ENCODE results near the gene BRF1.

BRF1 gene

GRCh38 chr14:105176513-105176912 is 124.3 kb downstream of the BRF1 start:
- H3K4me3 ChIP-seq (replicated peaks in 1 of 2; ENCODE audit: low read depth in 2 of 2, low read length in 2 of 2) = no peak overlapping the region
- DNase-seq (ENCODE audit: low read depth in 2 of 2) = no peak
- TF ChIP-seq CTCF (IDR thresholded peaks at IDR 0.05; ENCODE audit: low read depth, low read length) = no peak

- DNase-seq (ENCODE audit: low read depth in 2 of 2) = no peak
- no peak overlapping the region for H3K4me3 ChIP-seq (replicated peaks in 1 of 2; ENCODE audit: low read depth in 2 of 2, low read length in 2 of 2)
- no peak for TF ChIP-seq CTCF (IDR thresholded peaks at IDR 0.05; ENCODE audit: low read depth, low read length)
Measured at GRCh38 chr14:105173901-105174894, 126.6 kb downstream of the BRF1 start.

- TF ChIP-seq CTCF (IDR thresholded peaks at IDR 0.05; ENCODE audit: low read depth, low read length) = no peak
- H3K4me3 ChIP-seq (replicated peaks in 1 of 2; ENCODE audit: low read depth in 2 of 2, low read length in 2 of 2) = no peak overlapping the region
- no peak for DNase-seq (ENCODE audit: low read depth in 2 of 2)
Measured at GRCh38 chr14:105173145-105173544, 127.7 kb downstream of the BRF1 start.

- no peak for DNase-seq (ENCODE audit: low read depth in 2 of 2)
- TF ChIP-seq CTCF (IDR thresholded peaks at IDR 0.05; ENCODE audit: low read depth, low read length) = no peak
- no peak overlapping the region for H3K4me3 ChIP-seq (replicated peaks in 1 of 2; ENCODE audit: low read depth in 2 of 2, low read length in 2 of 2)
Measured at GRCh38 chr14:105172476-105172875, 128.3 kb downstream of the BRF1 start.

GRCh38 chr14:105171004-105171673 is 129.7 kb downstream of the BRF1 start:
- TF ChIP-seq CTCF (IDR thresholded peaks at IDR 0.05; ENCODE audit: low read depth, low read length) = no peak
- no peak overlapping the region for H3K4me3 ChIP-seq (replicated peaks in 1 of 2; ENCODE audit: low read depth in 2 of 2, low read length in 2 of 2)
- peak in 1 of 2 donors; percentile 18 for DNase-seq (ENCODE audit: low read depth in 2 of 2)

GRCh38 chr14:105169776-105170655 is 130.8 kb downstream of the BRF1 start:
- no peak for TF ChIP-seq CTCF (IDR thresholded peaks at IDR 0.05; ENCODE audit: low read depth, low read length)
- DNase-seq (ENCODE audit: low read depth in 2 of 2) = no peak
- no peak overlapping the region for H3K4me3 ChIP-seq (replicated peaks in 1 of 2; ENCODE audit: low read depth in 2 of 2, low read length in 2 of 2)
